GM12878 (cell line): Measurements from ENCODE around the gene HRG. TPM values are rescaled to one million over a fixed set of nuclear protein-coding genes. Genes with fewer than 3 reads are reported as not detected.

Source experiments
- ATAC-seq: fragments of 200-7000 bp; cut with Tn5 transposase; 3 replicates; pipeline ENCODE4 v1.9.1; 2020; ENCODE audit warnings: mild to moderate bottlenecking, moderate library complexity
- BruUV-seq: library from RNA; stranded (reverse); fragments of 400-500 nt; replicated peaks from 2 replicates; lab custom pipeline; 2021; lab: Mats Ljungman, UMichigan
- CTCF ChIA-PET: fragments of 300-600 bp; sonication (Branson Sonifier 250); formaldehyde crosslinking; extraction: SDS; loops from one replicate; lab custom pipeline; 2021; ENCODE audit warnings: inconsistent platforms; lab: Yijun Ruan, JAX
- POLR2A ChIA-PET: fragments of 350-600 bp; formaldehyde crosslinking; extraction: SDS; loops from one replicate; lab custom pipeline; 2021; ENCODE audit warnings: inconsistent platforms; lab: Charles Lee
- RAD21 ChIA-PET: fragments of 300-600 bp; sonication (Branson Sonifier 250); formaldehyde crosslinking; loops from one replicate; lab custom pipeline; 2023; ENCODE audit warnings: antibody characterized with exemption; ENCODE audit not compliant: unreplicated experiment; lab: Charles Lee
- SMC1A ChIA-PET: fragments of 300-600 bp; sonication (Branson Sonifier 250); formaldehyde crosslinking; loops from one replicate; lab custom pipeline; 2023; ENCODE audit not compliant: unreplicated experiment, uncharacterized antibody; lab: Charles Lee
- DNase-seq: peaks from one replicate; pipeline ENCODE4 v3.0.0-alpha.2; 2011; ENCODE audit warnings: low read depth, low spot score
- FAIRE-seq: peaks from 3 replicates; lab custom pipeline; 2011; peaks lifted over from hg19 to GRCh38; lab: Jason Lieb, UNC
- H2AFZ ChIP-seq: 2 replicates; pipeline ENCODE4 v1.6.0; 2011; ENCODE audit warnings: low read depth, low read length, control low read depth; ENCODE audit not compliant: control insufficient read depth
- H3K27ac ChIP-seq: 2 replicates; pipeline ENCODE4 v1.5.1; 2011; ENCODE audit warnings: control low read depth; ENCODE audit not compliant: control insufficient read depth, insufficient read depth
- H3K27me3 ChIP-seq, 2 experiments: replicated peaks in 1 of 2; 2 replicates each; pipeline versions ENCODE4 v1.6.0 to v1.6.1; 2011; ENCODE audit warnings: low read length in 1 of 2; ENCODE audit not compliant: control insufficient read depth in 2 of 2, insufficient read depth in 2 of 2
- H3K36me3 ChIP-seq, 2 experiments: 2 replicates each; pipeline ENCODE4 v1.5.1; 2011; ENCODE audit warnings: low read length in 1 of 2; ENCODE audit not compliant: control insufficient read depth in 2 of 2, insufficient read depth in 2 of 2
- H3K4me1 ChIP-seq: 2 replicates; pipeline ENCODE4 v1.6.1; 2011; ENCODE audit warnings: mild to moderate bottlenecking, low read length, moderate library complexity, mixed read lengths; ENCODE audit not compliant: control insufficient read depth, insufficient read depth
- H3K4me2 ChIP-seq: 2 replicates; pipeline ENCODE4 v1.6.0; 2011; ENCODE audit warnings: control low read depth; ENCODE audit not compliant: control insufficient read depth, insufficient read depth
- H3K4me3 ChIP-seq: fragments of 200-600 bp; sonication (generic); 2 replicates; pipeline ENCODE4 v1.5.1; 2016
- H3K79me2 ChIP-seq: 2 replicates; pipeline ENCODE4 v1.6.0; 2011; ENCODE audit warnings: low read length; ENCODE audit not compliant: control insufficient read depth, insufficient read depth
- H3K9ac ChIP-seq: 2 replicates; pipeline ENCODE4 v1.8.0; 2011; ENCODE audit warnings: low read length, control low read depth, mixed read lengths; ENCODE audit not compliant: control insufficient read depth, insufficient read depth
- H3K9me3 ChIP-seq: replicated peaks from 3 replicates; pipeline ENCODE4 v1.5.1; 2011; ENCODE audit warnings: mild to moderate bottlenecking, low read length; ENCODE audit not compliant: control insufficient read depth, insufficient read depth
- H4K20me1 ChIP-seq: 2 replicates; pipeline ENCODE4 v1.6.0; 2011; ENCODE audit not compliant: control insufficient read depth, insufficient read depth
- BHLHE40 ChIP-seq, 2 experiments: fragments of 450-650 bp in 1 of 2; IDR thresholded peaks; 2 replicates each; pipeline ENCODE4 v1.6.1; 2011 to 2017; ENCODE audit warnings: low read depth in 2 of 2, borderline replicate concordance in 1 of 2, improper control_type of control experiment in 1 of 2, low read length in 1 of 2, mild to moderate bottlenecking in 1 of 2
- EGR1 ChIP-seq, 2 experiments: IDR thresholded peaks; 1 replicate in 1 of 2; 2 replicates in 1 of 2; pipeline ENCODE4 v1.6.1; 2011 to 2012; ENCODE audit warnings: low read depth in 2 of 2, low read length in 2 of 2, borderline replicate concordance in 1 of 2, mild to moderate bottlenecking in 1 of 2, moderate library complexity in 1 of 2
- RAD21 ChIP-seq: IDR thresholded peaks from 2 replicates; pipeline ENCODE4 v1.6.1; 2011; ENCODE audit warnings: mild to moderate bottlenecking, low read depth, low read length, moderate library complexity; ENCODE audit not compliant: insufficient read depth
- RUNX3 ChIP-seq: IDR thresholded peaks from 2 replicates; pipeline ENCODE4 v1.6.1; 2012; ENCODE audit warnings: low read length, inconsistent platforms
- SUZ12 ChIP-seq: fragments of 200-600 bp; sonication (generic); IDR thresholded peaks from one replicate; pipeline ENCODE4 v1.6.1; 2018; ENCODE audit warnings: antibody characterized with exemption, mild to moderate bottlenecking; ENCODE audit not compliant: unreplicated experiment
- ZSCAN29 ChIP-seq: fragments of 450-650 bp; IDR thresholded peaks from 2 replicates; pipeline ENCODE4 v1.6.1; 2017; ENCODE audit warnings: mild to moderate bottlenecking, moderate library complexity
- WGBS: methylation state at CpG from one replicate; pipeline ENCODE4 v1.1.6; 2016; ENCODE audit warnings: low lambda C conversion rate; ENCODE audit not compliant: insufficient replicate concordance, insufficient coverage; ENCODE audit errors: missing lambda C conversion rate; 5-methylcytosine and 5-hydroxymethylcytosine counted together
- in situ Hi-C: fragments of 300-500 bp; cut with MboI; formaldehyde crosslinking; loops from 9 replicates; pipeline ENCODE4 v1.14.3; 2018; ENCODE audit warnings: mixed read lengths
- intact Hi-C: fragments of 100-400 bp; cut with micrococcal nuclease; formaldehyde crosslinking; loops from one replicate; pipeline ENCODE4 v1.14.2; 2022; ENCODE audit not compliant: unreplicated experiment
- polyA plus RNA-seq, 11 experiments: library from polyadenylated mRNA; depleted of rRNA in 4 of 11; unstranded in 6 of 11; stranded (reverse) in 5 of 11; fragments of >200 nt; fragmentation: Nextera tagmentation in 4 of 11; fragmentation: Illumina TruSeq in 1 of 11; extraction: Ambion mirVana in 4 of 11; extraction: Trizol in 1 of 11; gene quantifications; 1 replicate in 1 of 11; 2 replicates in 10 of 11; pipeline versions ENCODE4 v1.2.1 to v1.2.3, GENCODE V29; 2011 to 2016; ENCODE audit warnings: inconsistent platforms in 2 of 11, missing spikeins in 2 of 11, low read depth in 1 of 11
- total RNA-seq, 4 experiments: library from RNA; depleted of rRNA in 3 of 4; stranded (reverse); fragments of >200 nt in 3 of 4; fragmentation: Illumina TruSeq in 1 of 4; extraction: Trizol in 1 of 4; gene quantifications; 2 replicates each; pipeline versions ENCODE4 v1.2.1 to v1.2.3, GENCODE V29; 2013 to 2021
- TF ChIP-seq, protein P1 (sequence below): fragments of 450-650 bp; IDR thresholded peaks from 2 replicates; pipeline ENCODE4 v1.6.1; 2017; ENCODE audit warnings: low read depth, mild to moderate bottlenecking, moderate library complexity
- TF ChIP-seq, protein P2 (sequence below): fragments of 450-650 bp; IDR thresholded peaks from 2 replicates; pipeline ENCODE4 v1.6.1; 2017; ENCODE audit warnings: mild to moderate bottlenecking, moderate library complexity

The HRG gene
- total and polyA plus RNA-seq, 10 of the 15 experiments (the other 5 are each of a cell fraction or from before 2014, with no cell fraction given), result 0.21 TPM; not detected in 9

DNA sequence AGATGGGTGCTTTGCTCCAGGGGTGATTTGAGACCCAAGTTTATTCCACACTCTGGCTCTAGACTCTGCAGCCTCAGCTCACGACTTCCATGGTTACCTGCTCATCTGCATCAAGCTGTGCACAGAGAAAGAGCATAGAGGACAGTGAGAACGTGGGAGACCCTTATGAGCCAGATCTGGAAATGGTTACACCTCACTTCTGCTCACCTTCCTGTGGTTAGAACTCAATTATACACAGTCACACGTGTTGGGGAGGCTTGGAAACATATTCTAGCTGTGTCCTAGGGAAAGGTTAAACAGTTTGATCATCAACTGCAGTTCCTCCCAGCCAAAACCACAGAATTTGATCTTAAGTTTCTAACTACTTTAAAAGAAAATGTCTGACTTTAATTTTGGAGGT is 23.8 kb upstream of the HRG start:
- no peaks in the 10 kb centered on the region for H4K20me1 ChIP-seq

More for the DNA sequence above, 23.8 kb upstream of the HRG start:
- H3K4me2 ChIP-seq, result no peak overlapping the region
- ChIA-PET SMC1A (interaction anchor here (1.5 kb wide), 1 partner anchor 9 kb away, joined by 3 read pairs; no protein-coding TSS in a partner anchor), RAD21 (interaction anchor here (1.6 kb wide), 1 partner anchor 25 kb away, joined by 4 read pairs; no protein-coding TSS in a partner anchor), POLR2A (no interaction called here), CTCF (interaction anchor here (0.8 to 2.1 kb wide), 3 partner anchors 8 to 25 kb away, joined by 4 to 9 read pairs (median 4); no protein-coding TSS in a partner anchor)
- no peak overlapping the region for H3K27ac ChIP-seq
- H3K4me3 ChIP-seq, result no peak overlapping the region
- ATAC-seq (no peak), FAIRE-seq (no peak), DNase-seq (no peak)
- H3K79me2 ChIP-seq, result no peaks in the 10 kb centered on the region
- H2AFZ ChIP-seq, result no peak overlapping the region
- no peak overlapping the region for H3K9ac ChIP-seq
- H3K9me3 ChIP-seq, result no peaks in the 10 kb centered on the region; the same call in 2 of the 3 replicates
- in situ Hi-C loops, result no loop called here
- 5% methylated on average over 3 of the region's 3 CpGs for WGBS
- no peaks in the 10 kb centered on the region for H3K4me1 ChIP-seq
- peaks cover 0 to 3% of the 10 kb centered on the region in 2 experiments; a peak in 2 of 4 replicates for H3K27me3 ChIP-seq
- no peaks in the 10 kb centered on the region for H3K36me3 ChIP-seq
- no TSS peak for BruUV-seq
- TF ChIP-seq, protein P1, sequence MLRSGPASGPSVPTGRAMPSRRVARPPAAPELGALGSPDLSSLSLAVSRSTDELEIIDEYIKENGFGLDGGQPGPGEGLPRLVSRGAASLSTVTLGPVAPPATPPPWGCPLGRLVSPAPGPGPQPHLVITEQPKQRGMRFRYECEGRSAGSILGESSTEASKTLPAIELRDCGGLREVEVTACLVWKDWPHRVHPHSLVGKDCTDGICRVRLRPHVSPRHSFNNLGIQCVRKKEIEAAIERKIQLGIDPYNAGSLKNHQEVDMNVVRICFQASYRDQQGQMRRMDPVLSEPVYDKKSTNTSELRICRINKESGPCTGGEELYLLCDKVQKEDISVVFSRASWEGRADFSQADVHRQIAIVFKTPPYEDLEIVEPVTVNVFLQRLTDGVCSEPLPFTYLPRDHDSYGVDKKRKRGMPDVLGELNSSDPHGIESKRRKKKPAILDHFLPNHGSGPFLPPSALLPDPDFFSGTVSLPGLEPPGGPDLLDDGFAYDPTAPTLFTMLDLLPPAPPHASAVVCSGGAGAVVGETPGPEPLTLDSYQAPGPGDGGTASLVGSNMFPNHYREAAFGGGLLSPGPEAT, result no peak
- TF ChIP-seq ZSCAN29 (no peak), RAD21 (no peak), RUNX3 (peak; percentile 55), SUZ12 (no peak), BHLHE40 (IDR thresholded peaks at IDR 0.05; ENCODE audit: borderline replicate concordance in 1 of 2, low read depth in 2 of 2, low read length in 1 of 2) (no peak), EGR1 (IDR thresholded peaks at IDR 0.05; ENCODE audit: borderline replicate concordance in 1 of 2, low read depth in 2 of 2, low read length in 2 of 2) (no peak)
- TF ChIP-seq, protein P2, sequence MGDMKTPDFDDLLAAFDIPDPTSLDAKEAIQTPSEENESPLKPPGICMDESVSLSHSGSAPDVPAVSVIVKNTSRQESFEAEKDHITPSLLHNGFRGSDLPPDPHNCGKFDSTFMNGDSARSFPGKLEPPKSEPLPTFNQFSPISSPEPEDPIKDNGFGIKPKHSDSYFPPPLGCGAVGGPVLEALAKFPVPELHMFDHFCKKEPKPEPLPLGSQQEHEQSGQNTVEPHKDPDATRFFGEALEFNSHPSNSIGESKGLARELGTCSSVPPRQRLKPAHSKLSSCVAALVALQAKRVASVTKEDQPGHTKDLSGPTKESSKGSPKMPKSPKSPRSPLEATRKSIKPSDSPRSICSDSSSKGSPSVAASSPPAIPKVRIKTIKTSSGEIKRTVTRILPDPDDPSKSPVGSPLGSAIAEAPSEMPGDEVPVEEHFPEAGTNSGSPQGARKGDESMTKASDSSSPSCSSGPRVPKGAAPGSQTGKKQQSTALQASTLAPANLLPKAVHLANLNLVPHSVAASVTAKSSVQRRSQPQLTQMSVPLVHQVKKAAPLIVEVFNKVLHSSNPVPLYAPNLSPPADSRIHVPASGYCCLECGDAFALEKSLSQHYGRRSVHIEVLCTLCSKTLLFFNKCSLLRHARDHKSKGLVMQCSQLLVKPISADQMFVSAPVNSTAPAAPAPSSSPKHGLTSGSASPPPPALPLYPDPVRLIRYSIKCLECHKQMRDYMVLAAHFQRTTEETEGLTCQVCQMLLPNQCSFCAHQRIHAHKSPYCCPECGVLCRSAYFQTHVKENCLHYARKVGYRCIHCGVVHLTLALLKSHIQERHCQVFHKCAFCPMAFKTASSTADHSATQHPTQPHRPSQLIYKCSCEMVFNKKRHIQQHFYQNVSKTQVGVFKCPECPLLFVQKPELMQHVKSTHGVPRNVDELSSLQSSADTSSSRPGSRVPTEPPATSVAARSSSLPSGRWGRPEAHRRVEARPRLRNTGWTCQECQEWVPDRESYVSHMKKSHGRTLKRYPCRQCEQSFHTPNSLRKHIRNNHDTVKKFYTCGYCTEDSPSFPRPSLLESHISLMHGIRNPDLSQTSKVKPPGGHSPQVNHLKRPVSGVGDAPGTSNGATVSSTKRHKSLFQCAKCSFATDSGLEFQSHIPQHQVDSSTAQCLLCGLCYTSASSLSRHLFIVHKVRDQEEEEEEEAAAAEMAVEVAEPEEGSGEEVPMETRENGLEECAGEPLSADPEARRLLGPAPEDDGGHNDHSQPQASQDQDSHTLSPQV, result no peak
- intact Hi-C loops, result no loop called here
